Nephron progenitor cell (in vitro differentiated cells): ENCODE data around the gene PAQR4.
A peak's percentile ranks its signal among the peaks of the same experiment; 100 is the strongest.
"Not testable (repeated sequence)": the region's sequence is repeated elsewhere in the genome, so short reads cannot be mapped to it uniquely, and the experiment has no call there.

Experiments
- DNase-seq: peaks from one replicate; pipeline ENCODE4 v3.0.0; 2021
- H3K27ac Mint-ChIP-seq: 2 replicates; pipeline ENCODE4 v1.8.0; 2021; ENCODE audit warnings: mild to moderate bottlenecking, moderate library complexity, mixed read lengths
- H3K27me3 Mint-ChIP-seq: 2 replicates; pipeline ENCODE4 v1.8.0; 2021; ENCODE audit warnings: mild to moderate bottlenecking, low read depth, mixed read lengths; ENCODE audit not compliant: poor library complexity
- H3K36me3 Mint-ChIP-seq: 2 replicates; pipeline ENCODE4 v1.8.0; 2021; ENCODE audit warnings: low read depth, mixed read lengths
- H3K4me1 Mint-ChIP-seq: 2 replicates; pipeline ENCODE4 v1.8.0; 2021; ENCODE audit warnings: mixed read lengths
- H3K4me3 Mint-ChIP-seq: 2 replicates; pipeline ENCODE4 v1.8.0; 2021; ENCODE audit warnings: mild to moderate bottlenecking, moderate library complexity, mixed read lengths
- H3K9me3 Mint-ChIP-seq: 2 replicates; pipeline ENCODE4 v1.8.0; 2021; ENCODE audit warnings: mild to moderate bottlenecking, moderate library complexity, mixed read lengths
- TF ChIP-seq, protein P1 (sequence below): fragments of 200-600 bp; sonication (generic); IDR thresholded peaks from 2 replicates; pipeline ENCODE4 v1.5.0; 2021; ENCODE audit warnings: antibody characterized with exemption

The PAQR4 gene

GRCh38 chr16:2926650-2926999 lies 42.5 kb upstream of the PAQR4 start:
- peaks cover 12% of the 10 kb centered on the region for H3K36me3 Mint-ChIP-seq

GRCh38 chr16:2927010-2927646 lies 42.0 kb upstream of the PAQR4 start:
- TF ChIP-seq, protein P1, sequence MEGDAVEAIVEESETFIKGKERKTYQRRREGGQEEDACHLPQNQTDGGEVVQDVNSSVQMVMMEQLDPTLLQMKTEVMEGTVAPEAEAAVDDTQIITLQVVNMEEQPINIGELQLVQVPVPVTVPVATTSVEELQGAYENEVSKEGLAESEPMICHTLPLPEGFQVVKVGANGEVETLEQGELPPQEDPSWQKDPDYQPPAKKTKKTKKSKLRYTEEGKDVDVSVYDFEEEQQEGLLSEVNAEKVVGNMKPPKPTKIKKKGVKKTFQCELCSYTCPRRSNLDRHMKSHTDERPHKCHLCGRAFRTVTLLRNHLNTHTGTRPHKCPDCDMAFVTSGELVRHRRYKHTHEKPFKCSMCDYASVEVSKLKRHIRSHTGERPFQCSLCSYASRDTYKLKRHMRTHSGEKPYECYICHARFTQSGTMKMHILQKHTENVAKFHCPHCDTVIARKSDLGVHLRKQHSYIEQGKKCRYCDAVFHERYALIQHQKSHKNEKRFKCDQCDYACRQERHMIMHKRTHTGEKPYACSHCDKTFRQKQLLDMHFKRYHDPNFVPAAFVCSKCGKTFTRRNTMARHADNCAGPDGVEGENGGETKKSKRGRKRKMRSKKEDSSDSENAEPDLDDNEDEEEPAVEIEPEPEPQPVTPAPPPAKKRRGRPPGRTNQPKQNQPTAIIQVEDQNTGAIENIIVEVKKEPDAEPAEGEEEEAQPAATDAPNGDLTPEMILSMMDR: peak; percentile 98
- peaks cover 11% of the 10 kb centered on the region for H3K4me1 Mint-ChIP-seq
- H3K9me3 Mint-ChIP-seq: no peaks in the 10 kb centered on the region
- H3K27ac Mint-ChIP-seq: no peak overlapping the region
- no peak overlapping the region for H3K4me3 Mint-ChIP-seq
- peak; percentile 87 for DNase-seq
- peaks cover 8% of the 10 kb centered on the region for H3K36me3 Mint-ChIP-seq
- H3K27me3 Mint-ChIP-seq: peaks cover 8% of the 10 kb centered on the region

More at GRCh38 chr16:2926650-2926999, 42.5 kb upstream of the PAQR4 start:
- H3K9me3 Mint-ChIP-seq: no peaks in the 10 kb centered on the region
- no peak overlapping the region for H3K4me3 Mint-ChIP-seq
- no peak overlapping the region for H3K27ac Mint-ChIP-seq
- TF ChIP-seq, protein P1: no peak
- H3K27me3 Mint-ChIP-seq: peaks cover 8% of the 10 kb centered on the region
- H3K4me1 Mint-ChIP-seq: peaks cover 11% of the 10 kb centered on the region
- DNase-seq: no peak

DNA sequence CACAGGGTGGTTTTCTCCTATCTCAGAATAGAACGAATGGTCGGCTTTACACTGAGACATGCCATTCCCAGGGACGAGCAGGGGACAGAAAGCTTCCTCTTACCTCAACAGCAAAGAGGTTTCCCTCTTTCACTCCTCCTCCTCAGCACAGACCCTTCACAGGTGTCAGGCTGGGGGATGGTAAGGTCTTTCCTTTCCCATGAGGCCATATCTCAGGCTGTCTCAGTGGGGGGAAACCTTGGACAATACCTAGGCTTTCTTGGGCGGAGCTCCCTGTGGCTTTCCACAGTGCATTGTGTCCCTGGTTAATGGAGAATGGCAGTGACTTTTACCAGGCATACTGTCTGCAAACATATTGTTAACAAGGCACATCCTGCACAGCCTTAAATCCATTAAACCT lies 41.0 kb upstream of the PAQR4 start:
- H3K27me3 Mint-ChIP-seq, DNase-seq, H3K9me3 Mint-ChIP-seq, H3K27ac Mint-ChIP-seq, H3K4me1 Mint-ChIP-seq, H3K4me3 Mint-ChIP-seq, H3K36me3 Mint-ChIP-seq: not testable (repeated sequence)

- H3K27me3 Mint-ChIP-seq: peaks cover 8% of the 10 kb centered on the region
- H3K36me3 Mint-ChIP-seq: no peaks in the 10 kb centered on the region
- H3K4me1 Mint-ChIP-seq: peaks cover 5% of the 10 kb centered on the region
- DNase-seq: no peak
- no peaks in the 10 kb centered on the region for H3K9me3 Mint-ChIP-seq
- no peak overlapping the region for H3K27ac Mint-ChIP-seq
- H3K4me3 Mint-ChIP-seq: no peak overlapping the region
- TF ChIP-seq, protein P1: no peak
Observed at GRCh38 chr16:2928796-2929195, 40.4 kb upstream of the PAQR4 start.

DNA sequence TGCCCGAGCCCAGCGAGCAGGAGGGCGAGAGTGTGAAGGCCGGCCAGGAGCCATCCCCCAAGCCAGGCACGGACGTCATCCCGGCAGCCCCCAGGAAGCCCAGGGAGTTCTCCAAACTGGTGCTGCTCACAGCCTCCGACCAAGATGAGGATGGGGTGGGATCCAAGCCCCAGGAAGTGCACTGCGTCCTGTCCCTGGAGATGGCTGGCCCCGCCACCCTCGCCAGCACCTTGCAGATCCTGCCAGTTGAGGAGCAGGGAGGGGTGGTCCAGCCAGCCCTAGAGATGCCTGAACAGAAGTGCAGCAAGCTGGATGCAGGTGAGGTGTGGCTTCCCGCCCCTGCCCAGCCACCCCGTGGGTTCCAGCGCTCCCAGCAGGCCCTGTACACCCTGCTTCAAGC lies 39.5 kb upstream of the PAQR4 start:
- Mint-ChIP-seq H3K27ac (no peak overlapping the region), H3K4me1 (peaks cover 5% of the 10 kb centered on the region), H3K36me3 (peaks cover 7% of the 10 kb centered on the region), H3K4me3 (no peak overlapping the region), H3K27me3 (peaks cover 8% of the 10 kb centered on the region), H3K9me3 (no peaks in the 10 kb centered on the region)
- TF ChIP-seq, protein P1: no peak
- no peak for DNase-seq

DNA sequence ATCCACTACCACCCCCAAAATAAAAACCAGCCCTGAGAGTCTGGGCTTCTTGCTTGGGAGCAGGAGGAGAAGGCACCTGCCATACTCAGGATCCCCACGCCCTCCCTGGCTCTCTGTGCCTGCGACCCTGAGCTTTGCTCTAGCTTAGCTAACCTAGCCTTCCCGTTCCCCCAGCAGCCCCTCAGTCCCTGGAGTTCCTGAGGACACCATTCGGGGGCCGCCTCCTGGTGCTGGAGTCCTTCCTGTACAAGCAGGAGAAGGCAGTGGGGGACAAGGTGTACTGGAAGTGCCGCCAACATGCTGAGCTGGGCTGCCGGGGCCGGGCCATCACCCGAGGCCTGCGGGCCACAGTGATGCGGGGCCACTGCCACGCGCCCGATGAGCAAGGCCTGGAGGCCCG lies 38.9 kb upstream of the PAQR4 start:
- peaks cover 8% of the 10 kb centered on the region for H3K36me3 Mint-ChIP-seq
- no peak for DNase-seq
- H3K4me3 Mint-ChIP-seq: no peak overlapping the region
- H3K9me3 Mint-ChIP-seq: no peaks in the 10 kb centered on the region
- no peak overlapping the region for H3K27ac Mint-ChIP-seq
- peaks cover 5% of the 10 kb centered on the region for H3K4me1 Mint-ChIP-seq
- H3K27me3 Mint-ChIP-seq: peaks cover 8% of the 10 kb centered on the region
- TF ChIP-seq, protein P1: no peak

DNA sequence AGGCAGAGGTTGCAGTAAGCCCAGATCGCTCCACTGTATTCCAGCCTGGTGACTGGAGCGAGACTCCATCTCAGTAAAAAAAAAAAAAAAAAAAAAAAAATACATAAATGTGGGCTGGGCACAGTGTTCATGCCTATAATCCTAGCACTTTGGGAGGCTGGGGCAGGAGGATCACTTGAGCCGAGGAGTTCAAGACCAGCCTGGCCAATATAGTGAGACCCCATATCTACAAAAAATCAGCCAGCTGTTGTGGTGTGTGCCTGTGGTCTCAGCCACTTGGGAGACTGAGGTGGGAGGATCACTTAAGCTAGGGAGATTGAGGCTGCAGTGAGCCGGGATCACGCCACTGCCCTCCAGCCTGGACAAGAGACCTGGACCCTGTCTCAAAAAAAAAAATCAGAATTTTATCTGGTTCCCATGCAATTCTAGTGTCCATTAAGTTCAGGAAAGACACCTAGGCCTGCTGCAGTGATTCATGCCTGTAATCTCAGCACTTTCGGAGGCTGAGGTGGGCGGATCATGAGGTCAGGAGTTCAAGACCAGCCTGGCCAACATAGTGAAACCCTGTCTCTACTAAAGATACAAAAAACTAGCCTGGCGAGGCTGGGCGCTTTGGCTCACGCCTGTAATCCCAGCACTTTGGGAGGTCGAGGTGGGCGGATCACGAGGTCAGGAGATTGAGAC lies 37.8 kb upstream of the PAQR4 start:
- not testable (repeated sequence) for H3K4me1 Mint-ChIP-seq, H3K4me3 Mint-ChIP-seq, H3K9me3 Mint-ChIP-seq, DNase-seq, H3K27me3 Mint-ChIP-seq
- Mint-ChIP-seq H3K36me3 (peaks cover 14% of the 10 kb centered on the region), H3K27ac (peak overlapping the region; percentile 36)
